ENCODE measurements around the gene HAL. TPM values are rescaled to one million over a fixed set of nuclear protein-coding genes. Genes with fewer than 3 reads are reported as not detected.
A peak's percentile ranks its signal among the peaks of the same experiment; 100 is the strongest.

The HAL gene
- total RNA-seq, 1 donor = 0.36 TPM

- H3K4me3 ChIP-seq (ENCODE audit: insufficient read depth, low read length) = no peak overlapping the region
- no peak for TF ChIP-seq CTCF (IDR thresholded peaks at IDR 0.05; ENCODE audit: extremely low read depth, low read depth, low read length)
Measured at GRCh38 chr12:95967301-95967700, 28.8 kb downstream of the HAL start.

DNA sequence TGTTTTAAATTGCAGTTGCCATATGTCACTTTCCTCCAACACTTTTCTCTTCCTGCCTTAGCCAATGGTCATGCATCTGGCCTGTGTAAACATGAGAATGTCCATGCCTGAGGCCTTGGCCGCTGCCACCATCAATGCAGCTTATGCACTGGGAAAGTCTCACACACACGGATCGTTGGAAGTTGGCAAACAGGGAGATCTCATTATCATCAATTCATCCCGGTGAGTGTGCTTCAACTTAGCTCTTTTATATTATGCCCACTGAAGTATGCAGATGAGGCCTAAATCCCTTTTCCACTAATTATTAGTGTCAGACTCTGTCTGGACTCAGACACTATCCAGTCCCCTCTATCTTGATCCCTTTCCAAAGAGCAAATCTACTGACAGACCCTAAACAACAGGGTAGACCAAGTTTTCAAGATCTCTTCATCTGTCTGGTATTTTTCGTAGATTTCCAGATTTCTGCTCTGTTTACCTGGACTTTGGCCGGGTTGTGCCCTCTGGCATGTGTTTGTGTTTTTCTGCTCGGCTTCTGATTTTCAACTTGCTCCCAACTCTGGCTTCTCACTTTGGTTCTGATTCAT, 29.8 kb downstream of the HAL start:
- Histone ChIP-seq H3K4me1 (ENCODE audit: insufficient read depth, low read length) (no peaks in the 10 kb centered on the region), H3K36me3 (ENCODE audit: insufficient read depth, low read length) (no peaks in the 10 kb centered on the region), H3K4me3 (ENCODE audit: insufficient read depth, low read length) (no peak overlapping the region), H2AFZ (ENCODE audit: low read length) (no peak overlapping the region), H4K20me1 (ENCODE audit: insufficient read depth, low read length) (no peaks in the 10 kb centered on the region), H3K4me2 (ENCODE audit: insufficient read depth, low read length) (no peak overlapping the region), H3K27ac (ENCODE audit: low read depth, low read length) (no peak overlapping the region), H3K27me3 (ENCODE audit: insufficient read depth, low read length) (peaks cover 3% of the 10 kb centered on the region), H3K9me3 (ENCODE audit: low read depth, low read length) (no peaks in the 10 kb centered on the region), H3K79me2 (ENCODE audit: insufficient read depth, low read length) (no peaks in the 10 kb centered on the region)
- no peak for DNase-seq (ENCODE audit: insufficient read length, low spot score, missing footprints)
- no peak for TF ChIP-seq CTCF (IDR thresholded peaks at IDR 0.05; ENCODE audit: extremely low read depth, low read depth, low read length)

More at GRCh38 chr12:95967301-95967700, 28.8 kb downstream of the HAL start:
- H3K36me3 ChIP-seq (ENCODE audit: insufficient read depth, low read length) = no peaks in the 10 kb centered on the region
- H3K79me2 ChIP-seq (ENCODE audit: insufficient read depth, low read length) = no peaks in the 10 kb centered on the region
- no peaks in the 10 kb centered on the region for H4K20me1 ChIP-seq (ENCODE audit: insufficient read depth, low read length)
- peaks cover 2% of the 10 kb centered on the region for H3K27me3 ChIP-seq (ENCODE audit: insufficient read depth, low read length)
- H3K27ac ChIP-seq (ENCODE audit: low read depth, low read length) = no peak overlapping the region
- H3K4me2 ChIP-seq (ENCODE audit: insufficient read depth, low read length) = no peak overlapping the region
- H2AFZ ChIP-seq (ENCODE audit: low read length) = no peak overlapping the region
- H3K4me1 ChIP-seq (ENCODE audit: insufficient read depth, low read length) = no peaks in the 10 kb centered on the region
- DNase-seq (ENCODE audit: insufficient read length, low spot score, missing footprints) = no peak
- H3K9me3 ChIP-seq (ENCODE audit: low read depth, low read length) = no peaks in the 10 kb centered on the region

GRCh38 chr12:95963096-95963495, 33.0 kb downstream of the HAL start:
- H3K4me1 ChIP-seq (ENCODE audit: insufficient read depth, low read length) = no peaks in the 10 kb centered on the region
- DNase-seq (ENCODE audit: insufficient read length, low spot score, missing footprints) = no peak
- H4K20me1 ChIP-seq (ENCODE audit: insufficient read depth, low read length) = no peaks in the 10 kb centered on the region
- H3K4me2 ChIP-seq (ENCODE audit: insufficient read depth, low read length) = no peak overlapping the region
- H3K79me2 ChIP-seq (ENCODE audit: insufficient read depth, low read length) = no peaks in the 10 kb centered on the region
- TF ChIP-seq CTCF (IDR thresholded peaks at IDR 0.05; ENCODE audit: extremely low read depth, low read depth, low read length) = peak; percentile 22
- no peak overlapping the region for H3K4me3 ChIP-seq (ENCODE audit: insufficient read depth, low read length)
- H3K9me3 ChIP-seq (ENCODE audit: low read depth, low read length) = no peaks in the 10 kb centered on the region
- H3K27ac ChIP-seq (ENCODE audit: low read depth, low read length) = no peak overlapping the region
- H3K36me3 ChIP-seq (ENCODE audit: insufficient read depth, low read length) = no peaks in the 10 kb centered on the region
- peaks cover 3% of the 10 kb centered on the region for H3K27me3 ChIP-seq (ENCODE audit: insufficient read depth, low read length)
- no peak overlapping the region for H2AFZ ChIP-seq (ENCODE audit: low read length)

- H3K4me1 ChIP-seq (ENCODE audit: insufficient read depth, low read length) = no peaks in the 10 kb centered on the region
- no peaks in the 10 kb centered on the region for H3K79me2 ChIP-seq (ENCODE audit: insufficient read depth, low read length)
- DNase-seq (ENCODE audit: insufficient read length, low spot score, missing footprints) = no peak
- no peak for TF ChIP-seq CTCF (IDR thresholded peaks at IDR 0.05; ENCODE audit: extremely low read depth, low read depth, low read length)
- H3K36me3 ChIP-seq (ENCODE audit: insufficient read depth, low read length) = no peaks in the 10 kb centered on the region
- H3K27me3 ChIP-seq (ENCODE audit: insufficient read depth, low read length) = peaks cover 6% of the 10 kb centered on the region
- no peak overlapping the region for H3K4me2 ChIP-seq (ENCODE audit: insufficient read depth, low read length)
- H3K27ac ChIP-seq (ENCODE audit: low read depth, low read length) = no peak overlapping the region
- no peaks in the 10 kb centered on the region for H4K20me1 ChIP-seq (ENCODE audit: insufficient read depth, low read length)
- no peaks in the 10 kb centered on the region for H3K9me3 ChIP-seq (ENCODE audit: low read depth, low read length)
- H2AFZ ChIP-seq (ENCODE audit: low read length) = no peak overlapping the region
- no peak overlapping the region for H3K4me3 ChIP-seq (ENCODE audit: insufficient read depth, low read length)
Measured at GRCh38 chr12:95962222-95962621, 33.9 kb downstream of the HAL start.
